ENCODE results near the gene MISP3.
A peak's percentile ranks its signal among the peaks of the same experiment; 100 is the strongest.

The MISP3 gene

DNA sequence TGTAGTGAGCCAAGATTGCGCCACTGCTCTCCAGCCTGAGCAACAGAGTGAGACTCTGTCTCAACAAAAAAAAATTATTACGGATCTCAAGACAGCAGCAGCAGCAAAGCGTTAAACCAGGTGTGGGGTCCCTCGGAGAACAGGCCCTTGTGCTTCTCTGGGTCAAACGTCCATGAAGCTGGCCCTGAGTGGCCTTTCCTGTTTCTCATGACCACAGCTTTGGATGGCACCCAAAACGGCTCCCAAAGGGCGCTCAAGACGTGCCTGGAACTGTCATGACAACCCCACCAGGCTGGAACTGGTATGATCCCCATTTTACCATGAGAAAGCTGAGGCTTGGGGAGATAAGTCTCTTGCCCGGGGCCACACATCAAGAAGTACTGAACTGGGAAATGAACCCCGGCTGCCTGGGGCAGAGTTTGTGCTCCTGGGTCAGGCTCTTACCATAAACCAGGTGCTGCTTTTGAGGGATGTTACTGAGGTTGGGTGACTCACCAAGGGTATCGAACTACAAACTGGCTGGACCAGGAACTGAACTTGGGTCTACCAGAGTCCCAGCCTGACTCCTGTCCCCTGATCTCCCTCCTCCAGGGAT, 29.6 kb downstream of the MISP3 start:
- DNase-seq (ENCODE audit: low read depth in 2 of 2, low spot score in 1 of 2), result no peak

DNA sequence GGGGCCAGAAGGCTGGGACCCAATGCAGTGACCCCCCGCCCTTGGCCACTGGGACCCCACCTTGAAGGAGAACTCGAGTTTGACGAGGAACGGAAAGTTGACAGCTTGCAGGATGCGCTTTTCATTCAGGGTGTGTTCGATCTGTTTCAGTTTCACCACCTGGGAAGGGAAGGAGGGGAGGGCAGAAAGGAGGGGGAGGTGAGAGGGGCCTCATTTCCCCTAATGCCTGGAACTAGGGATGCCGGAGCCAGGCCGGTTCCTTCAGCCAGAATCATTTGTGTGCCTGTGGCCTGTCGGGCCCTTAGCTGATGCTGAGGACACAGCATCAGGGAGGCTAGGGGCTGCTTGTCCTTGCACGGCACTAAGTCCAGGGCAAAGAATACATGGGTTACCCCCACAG, 30.2 kb downstream of the MISP3 start:
- DNase-seq (ENCODE audit: low read depth in 2 of 2, low spot score in 1 of 2), result no peak

DNA sequence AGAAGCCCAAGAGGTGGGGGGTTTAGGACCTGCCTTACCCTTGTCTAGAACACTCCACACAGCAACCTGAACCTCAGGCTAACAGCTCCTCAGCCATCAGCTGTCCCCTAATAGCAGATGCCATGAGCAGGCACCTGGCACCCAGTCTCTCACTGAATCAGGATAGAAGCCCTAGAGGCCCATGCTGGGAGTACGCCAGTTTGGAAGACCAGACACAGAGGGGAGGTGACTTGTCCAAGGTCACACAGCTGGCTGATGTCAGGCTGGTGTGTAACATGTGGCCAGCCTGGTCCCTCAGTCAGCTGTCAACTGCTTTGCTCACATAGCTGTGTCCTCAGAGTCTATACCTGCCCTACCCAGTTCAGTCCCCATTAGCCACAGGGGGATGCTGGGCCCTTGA, 30.7 kb downstream of the MISP3 start:
- DNase-seq (ENCODE audit: low read depth in 2 of 2, low spot score in 1 of 2), result no peak

DNA sequence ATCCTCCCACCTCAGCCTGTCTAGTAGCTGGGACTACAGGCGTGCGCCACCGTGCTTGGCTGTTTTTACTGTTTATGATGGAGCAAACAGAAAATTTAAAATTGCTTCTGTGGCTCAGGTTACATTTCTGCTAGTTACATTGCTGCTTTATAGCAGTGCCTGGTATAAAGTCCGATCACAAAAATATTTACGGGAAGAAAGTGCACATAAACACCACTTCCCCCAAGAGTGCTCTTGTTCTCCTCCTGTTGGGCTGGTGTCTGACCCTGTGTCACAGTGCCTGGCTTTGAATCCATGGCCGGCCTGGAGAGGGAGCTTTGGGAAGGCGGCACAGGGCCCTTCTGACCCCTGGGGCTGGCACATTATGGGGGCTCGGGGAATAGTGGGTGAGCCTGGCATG, 33.1 kb downstream of the MISP3 start:
- DNase-seq (ENCODE audit: low read depth in 2 of 2, low spot score in 1 of 2), result no peak

DNA sequence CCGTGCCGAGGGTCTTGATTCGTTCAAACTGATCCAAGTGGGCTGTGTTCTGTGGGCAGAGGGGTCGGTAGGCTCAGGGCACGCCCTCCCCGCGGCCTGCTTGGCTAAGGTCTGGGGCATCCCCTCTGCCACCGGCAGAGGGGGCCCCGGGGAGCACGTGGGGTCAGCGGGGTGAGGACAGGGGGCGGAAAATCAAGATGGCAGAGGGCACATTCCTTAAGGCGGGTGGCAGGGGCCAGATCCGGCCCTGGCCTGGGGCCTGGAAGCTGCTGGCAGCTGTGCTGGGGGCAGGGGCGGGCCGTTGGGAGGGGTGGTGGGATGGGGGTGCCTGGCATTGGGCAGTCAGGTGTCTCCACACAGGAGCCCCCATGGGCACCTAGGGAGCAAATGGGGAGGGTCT, 34.3 kb downstream of the MISP3 start:
- DNase-seq (ENCODE audit: low read depth in 2 of 2, low spot score in 1 of 2), result no peak

DNA sequence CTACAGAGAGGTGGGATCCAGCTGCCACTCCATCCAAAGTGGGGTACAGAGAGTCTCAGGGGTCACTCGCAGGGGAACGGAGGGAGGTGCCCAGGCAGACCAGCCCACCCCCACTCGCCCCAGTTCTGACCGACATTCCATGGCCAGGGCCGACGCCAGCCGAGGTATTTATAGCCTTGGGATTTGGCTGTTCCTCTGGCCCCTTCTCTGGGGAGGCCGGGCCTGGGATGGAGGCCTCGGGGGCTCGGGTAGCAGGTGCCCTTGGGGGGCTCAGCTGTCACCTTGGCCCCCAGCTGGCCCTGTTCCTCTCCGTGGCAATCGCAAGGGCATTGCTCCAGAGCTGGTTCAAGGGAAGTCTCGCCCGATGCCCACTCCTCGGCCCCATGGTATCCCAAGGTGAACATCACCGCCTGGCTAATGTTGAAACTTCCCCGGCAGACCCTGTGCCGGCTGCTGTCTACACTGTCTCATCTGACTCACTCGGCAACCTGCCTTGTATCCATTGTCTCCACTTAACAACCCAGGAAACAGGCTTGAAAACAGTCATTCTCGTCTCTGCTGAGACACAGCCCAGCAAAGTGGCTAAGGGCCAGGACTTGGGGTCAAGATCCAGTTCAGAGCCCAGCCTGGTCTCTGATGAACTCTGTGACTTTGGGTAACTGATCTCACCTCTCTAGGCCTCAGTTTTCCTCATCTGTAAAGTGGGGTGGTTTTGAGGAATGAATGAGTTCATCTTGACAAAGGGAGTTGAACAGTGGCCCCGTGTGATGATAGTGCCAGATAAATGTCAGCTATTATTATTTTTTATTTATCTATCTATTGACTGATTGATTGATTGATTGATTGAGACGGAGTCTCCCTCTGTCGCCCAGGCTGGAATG, 35.2 kb downstream of the MISP3 start:
- no peak for DNase-seq (ENCODE audit: low read depth in 2 of 2, low spot score in 1 of 2)

DNA sequence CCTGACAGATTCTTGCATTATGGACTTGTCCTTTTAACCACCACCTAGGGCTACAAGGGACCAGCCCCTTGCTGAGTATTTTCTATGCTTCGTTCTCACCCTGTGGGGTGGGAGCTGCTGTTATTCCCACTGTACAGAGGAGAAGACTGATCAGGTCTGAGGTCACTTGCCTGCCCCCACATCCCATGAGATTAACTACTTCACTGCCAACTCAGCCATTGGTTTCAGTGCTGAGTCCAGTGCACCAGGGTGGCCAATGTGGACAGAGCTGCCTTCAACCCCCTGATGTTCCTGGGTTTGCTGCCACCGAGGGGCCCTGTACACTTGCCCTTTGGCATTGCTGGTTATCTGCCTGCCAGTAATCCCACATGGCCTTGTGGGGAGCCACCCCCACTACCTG, 38.1 kb downstream of the MISP3 start:
- DNase-seq (ENCODE audit: low read depth in 2 of 2, low spot score in 1 of 2), result no peak

DNA sequence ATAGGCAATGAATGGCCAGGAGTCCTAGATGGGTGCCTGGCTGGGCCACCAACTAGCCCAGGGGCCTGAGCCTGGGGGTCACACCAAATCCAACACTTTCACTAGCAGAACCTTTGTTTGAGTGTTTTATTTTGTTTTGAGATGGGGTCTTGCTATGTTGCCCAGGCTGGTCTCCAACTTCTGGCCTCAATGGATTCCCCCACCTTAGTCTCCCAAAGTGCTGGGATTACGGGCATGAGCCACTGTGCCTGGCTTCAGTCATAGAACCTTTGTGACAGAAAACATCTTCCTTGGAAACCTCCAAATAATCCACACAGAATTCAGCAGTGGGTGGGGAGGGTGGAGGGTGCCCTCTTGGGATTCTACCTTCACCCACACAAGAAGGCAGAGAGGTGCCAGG, 38.9 kb downstream of the MISP3 start:
- no peak for DNase-seq (ENCODE audit: low read depth in 2 of 2, low spot score in 1 of 2)

DNA sequence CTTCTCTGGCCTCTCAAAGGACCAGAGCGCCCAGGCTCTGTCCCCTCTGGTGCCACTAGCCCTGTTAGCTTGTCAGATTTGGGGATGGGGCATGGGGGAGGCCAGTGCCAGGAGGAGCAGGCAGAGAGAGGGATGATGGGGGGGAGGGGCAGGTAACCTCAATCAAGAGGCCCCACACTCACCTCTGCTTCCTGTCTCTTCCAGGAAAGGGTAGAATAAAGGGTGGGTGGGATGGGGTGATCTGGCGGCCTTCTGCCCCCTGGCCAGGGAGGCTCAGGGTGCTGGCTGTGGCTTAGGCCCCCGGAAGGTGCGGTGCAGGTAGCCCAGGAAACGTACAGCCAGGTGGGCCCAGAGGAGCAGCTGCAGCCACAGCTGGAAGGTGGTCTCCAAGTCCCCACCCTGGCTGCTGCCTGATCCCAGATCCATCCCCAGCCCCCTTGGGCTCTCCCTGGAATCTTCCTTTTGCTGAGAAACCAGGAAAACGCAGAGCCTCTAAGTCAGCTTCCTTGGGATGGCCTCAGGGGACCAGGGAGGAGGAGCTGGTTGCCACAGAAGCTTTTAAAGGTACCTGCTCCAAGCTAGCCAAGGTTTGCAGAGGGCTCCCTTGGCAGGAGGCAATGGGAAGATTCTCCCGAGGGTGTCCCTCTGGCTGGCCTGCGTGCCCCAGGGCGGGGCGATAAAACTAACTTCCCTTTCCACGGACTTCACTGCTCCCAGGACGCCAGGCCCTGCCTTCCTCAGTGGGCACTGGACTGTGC, 39.6 kb downstream of the MISP3 start:
- DNase-seq (ENCODE audit: low read depth in 2 of 2, low spot score in 1 of 2), result no peak

DNA sequence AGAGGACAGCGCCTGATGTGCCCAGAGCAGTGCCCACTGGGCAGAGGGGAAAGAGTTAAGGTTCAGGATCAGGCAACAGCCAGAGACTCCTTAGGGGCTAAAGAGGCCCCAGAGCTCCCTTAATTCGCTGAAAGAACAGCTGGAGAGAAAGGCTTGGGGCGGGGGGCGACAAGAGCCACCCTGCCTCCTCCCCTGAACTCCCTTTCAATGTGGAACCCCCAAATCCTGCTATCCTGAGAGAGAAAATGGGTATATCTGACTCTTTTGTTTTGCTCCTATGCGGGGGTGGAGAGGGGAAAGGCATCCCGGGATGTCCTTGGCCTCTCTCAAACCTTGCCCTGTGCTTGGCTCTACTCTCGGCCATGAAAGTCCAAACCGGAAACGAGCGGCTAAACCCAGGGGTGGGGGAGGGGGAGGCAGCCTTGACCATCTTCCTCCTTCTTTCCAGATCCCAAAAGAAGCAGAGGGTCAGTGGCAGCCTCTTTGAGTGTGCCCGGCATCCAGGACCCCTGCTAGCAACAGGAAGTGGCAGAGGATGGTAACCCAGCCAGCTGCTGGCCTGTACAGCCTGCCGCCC, 40.3 kb downstream of the MISP3 start:
- DNase-seq (ENCODE audit: low read depth in 2 of 2, low spot score in 1 of 2), result no peak

DNA sequence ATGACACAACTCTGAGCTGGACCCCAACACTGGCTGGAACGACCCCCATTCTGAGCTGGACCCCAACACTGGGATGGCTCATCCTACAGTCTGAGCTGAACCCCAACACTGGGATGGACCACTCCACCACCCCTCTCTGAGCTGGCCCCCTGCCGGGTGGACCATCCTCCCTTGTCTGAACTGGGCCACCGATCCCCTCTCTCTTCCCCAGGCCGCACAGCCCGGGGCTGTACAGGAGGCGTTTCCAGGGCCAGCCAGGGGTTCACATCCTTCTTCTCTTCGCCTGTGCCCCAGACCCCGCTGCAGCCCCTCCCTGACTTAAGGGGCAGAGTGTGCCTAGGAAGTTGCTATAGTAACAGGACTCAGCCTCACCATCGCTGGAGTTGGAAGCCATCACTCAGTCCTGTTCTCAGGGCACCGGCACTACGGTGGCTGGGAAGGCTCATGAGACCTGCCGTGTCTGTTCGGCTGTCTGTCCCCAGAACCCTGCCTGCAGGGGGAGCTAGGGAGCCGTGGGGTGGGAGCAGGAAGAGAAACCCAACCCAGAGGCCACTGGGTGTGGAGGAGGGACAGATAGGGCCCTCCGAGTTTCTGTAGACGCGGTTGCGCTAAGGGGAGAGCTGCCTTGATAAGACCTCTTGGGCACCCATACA, 41.3 kb downstream of the MISP3 start:
- no peak for DNase-seq (ENCODE audit: low read depth in 2 of 2, low spot score in 1 of 2)

DNA sequence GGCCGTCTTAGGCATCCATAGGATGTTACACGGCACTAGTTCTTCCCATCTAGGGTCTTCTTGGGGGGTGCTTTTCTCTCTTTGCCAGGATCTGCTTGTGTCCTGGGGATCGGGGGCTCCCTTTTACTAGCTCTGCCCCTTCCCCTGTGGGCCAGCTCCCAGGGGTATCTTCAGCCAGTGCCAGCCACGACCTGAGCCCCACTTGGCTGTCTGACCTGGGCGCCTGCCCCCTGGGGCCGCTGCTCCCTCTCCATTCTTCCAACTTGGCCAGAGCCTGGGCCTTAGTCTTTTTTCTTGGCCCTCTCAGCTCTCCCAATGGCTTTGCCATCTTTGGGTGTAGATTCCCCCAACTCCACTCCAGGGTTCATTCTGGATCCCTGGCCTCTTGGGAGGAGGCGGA, 41.9 kb downstream of the MISP3 start:
- no peak for DNase-seq (ENCODE audit: low read depth in 2 of 2, low spot score in 1 of 2)

DNA sequence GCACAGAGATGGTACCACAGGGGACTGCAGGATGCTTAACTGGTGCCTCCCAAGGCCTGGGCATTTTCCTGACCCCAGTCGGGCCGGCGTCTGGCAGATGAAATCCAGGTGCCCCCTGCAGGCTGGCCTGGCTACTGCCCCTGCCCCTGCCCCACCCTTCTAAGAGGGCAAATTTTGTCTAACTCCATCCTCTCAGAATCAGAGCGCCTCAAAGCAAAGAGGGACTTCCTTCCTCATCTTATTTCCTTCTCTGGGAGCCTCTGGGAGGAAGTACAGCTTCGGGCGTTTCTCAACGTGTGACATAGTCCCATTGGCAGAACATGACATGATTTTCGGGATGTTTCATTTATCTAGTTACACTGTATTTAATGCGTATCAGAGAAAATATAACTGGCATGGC, 42.3 kb downstream of the MISP3 start:
- no peak for DNase-seq (ENCODE audit: low read depth in 2 of 2, low spot score in 1 of 2)

DNA sequence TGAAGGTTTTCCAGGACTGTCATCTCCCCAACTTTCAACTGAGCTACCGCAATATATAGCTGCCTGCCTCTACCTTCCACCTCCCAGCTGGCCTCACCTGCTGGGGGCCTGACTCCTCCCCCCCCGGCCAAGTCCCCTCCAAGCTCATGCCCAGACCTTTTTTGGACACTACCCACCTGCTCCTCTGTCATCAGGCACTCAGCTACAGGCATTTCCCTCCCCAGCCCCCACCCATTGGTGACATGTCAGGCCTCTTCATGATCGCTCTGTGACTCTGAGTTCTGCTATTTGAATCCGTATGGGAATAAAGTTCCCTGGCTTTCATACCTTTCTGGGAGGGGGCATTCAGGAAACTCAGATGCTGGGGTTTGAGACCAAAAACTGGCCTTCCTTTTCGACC, 43.2 kb downstream of the MISP3 start:
- no peak for DNase-seq (ENCODE audit: low read depth in 2 of 2, low spot score in 1 of 2)

DNA sequence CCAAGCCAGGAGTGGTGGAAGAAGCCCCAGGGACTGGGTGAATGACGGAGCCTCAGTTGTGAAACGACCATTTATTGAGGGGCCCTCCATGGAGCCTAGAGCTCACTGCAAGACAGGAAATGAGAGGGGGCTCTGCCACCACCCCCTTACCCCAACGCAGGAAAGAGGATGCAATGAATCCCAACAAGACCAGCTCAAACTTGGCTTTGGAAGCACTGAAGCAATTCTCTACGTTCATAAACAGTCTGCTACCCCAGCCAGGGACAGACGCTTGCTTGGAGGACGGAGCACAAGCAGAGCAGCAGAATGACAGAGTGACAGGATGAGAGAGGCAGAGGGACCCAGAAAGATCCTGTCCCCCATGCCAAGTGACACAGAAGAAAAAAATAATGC, 43.9 kb downstream of the MISP3 start:
- DNase-seq (ENCODE audit: low read depth in 2 of 2, low spot score in 1 of 2), result no peak

DNA sequence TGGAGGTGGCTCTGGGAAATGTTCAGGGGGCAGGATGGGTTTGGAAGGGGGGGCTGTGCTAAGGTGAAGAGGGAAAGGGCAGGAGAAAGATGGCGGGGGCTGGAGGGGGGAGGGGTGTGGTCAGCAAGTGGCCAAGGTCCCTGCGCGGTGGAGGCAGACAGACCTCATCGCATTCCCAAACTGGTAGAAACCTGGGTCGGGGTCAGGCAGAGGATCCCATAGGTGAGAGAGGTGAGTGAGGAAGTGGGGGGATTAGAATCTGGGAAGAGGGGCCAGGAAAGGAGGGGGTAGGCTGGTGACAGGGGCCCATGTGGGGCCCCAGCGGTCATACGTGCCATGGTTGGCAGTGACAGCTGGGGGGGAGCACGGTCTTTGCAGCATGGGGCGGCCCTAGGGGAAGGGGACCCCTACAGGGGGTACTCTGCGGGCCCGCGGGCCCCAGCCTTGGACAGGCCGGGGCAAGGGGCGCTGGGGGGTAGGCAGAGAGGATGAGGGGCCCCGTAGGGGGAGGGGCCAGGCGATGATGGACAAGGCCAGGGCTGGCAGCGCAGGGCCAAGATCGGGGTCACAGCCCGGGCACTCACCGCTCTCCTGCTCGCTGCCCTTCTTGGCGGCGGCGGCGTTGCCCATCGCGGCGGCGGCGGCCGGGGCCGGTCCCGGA, 44.5 kb downstream of the MISP3 start:
- DNase-seq (ENCODE audit: low read depth in 2 of 2, low spot score in 1 of 2), result no peak

DNA sequence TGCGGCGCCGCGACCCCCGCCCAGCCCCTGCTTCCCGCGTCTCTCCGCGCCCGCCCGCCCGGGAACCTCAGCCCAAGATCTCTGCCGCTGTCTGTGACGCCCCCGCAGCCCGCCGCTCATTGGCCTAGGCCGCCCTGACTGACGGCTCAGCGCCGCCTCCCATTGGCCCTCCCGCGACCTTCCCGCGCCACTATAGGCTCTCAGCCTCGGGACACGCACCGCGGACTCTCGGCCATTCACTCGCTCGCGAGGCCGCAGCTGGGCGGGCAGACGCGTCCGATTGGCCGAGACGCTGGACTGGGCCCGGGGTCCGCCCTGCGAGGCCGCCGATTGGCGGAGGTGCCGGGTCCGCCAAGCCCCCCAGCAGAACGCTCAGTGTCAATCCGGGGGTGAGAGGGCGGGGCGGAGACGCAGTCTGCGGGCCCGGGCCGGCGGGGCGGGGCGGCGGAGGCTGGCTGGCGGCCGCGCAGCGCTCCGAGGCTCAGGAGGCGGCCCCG, 45.1 kb downstream of the MISP3 start, which contains the start of gene PRKACA:
Gene PRKACA (minus strand): TSS at position 95 of the 497 bp plus-strand sequence. CDS start 215 bp downstream, outside the sequence.
- peak; percentile 92 to 98 for DNase-seq (ENCODE audit: low read depth in 2 of 2, low spot score in 1 of 2)

DNA sequence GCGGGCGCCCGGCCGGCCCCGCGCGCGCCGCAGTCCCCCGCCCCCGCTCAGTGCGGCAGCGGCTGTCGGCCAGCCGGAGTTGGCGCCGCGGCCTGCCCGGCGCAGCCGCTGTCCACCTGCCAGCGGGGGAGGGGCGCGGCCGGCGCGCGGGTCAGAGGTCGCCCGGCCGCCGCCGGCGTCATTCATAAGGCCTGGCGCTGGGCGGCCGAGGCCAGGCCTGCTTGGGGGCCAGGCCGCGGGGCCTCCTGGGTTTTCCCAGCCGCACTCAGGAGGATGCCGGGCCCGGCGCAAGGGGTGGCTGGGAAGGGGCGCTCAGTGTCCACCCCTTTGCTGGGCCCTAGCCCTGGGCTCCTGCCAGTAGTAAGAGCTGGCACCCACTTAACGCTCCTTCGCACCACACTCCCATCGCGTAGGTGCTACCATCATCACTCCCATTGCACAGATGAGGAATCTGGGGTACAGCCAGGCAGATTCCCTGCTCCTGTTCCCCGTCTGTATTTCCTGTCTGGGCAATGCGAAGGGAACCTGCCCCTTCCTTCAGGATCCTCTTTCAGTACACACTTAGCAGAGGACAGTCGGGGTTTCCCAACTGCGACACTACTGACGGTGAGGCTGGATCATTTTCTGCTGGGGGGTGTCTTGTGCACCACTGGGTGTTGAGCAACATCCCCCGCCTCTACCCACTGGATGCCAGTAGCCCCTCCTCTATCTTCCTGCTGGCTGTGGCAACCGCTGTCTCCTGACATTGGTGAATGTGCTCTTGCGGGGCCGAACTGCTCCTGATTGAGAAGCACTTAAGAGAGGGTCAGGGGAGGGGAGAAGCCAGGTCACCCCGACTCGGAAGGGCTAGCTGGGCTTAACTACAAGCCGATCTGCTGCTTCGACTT, 45.8 kb downstream of the MISP3 start:
- DNase-seq (ENCODE audit: low read depth in 2 of 2, low spot score in 1 of 2), result no peak

DNA sequence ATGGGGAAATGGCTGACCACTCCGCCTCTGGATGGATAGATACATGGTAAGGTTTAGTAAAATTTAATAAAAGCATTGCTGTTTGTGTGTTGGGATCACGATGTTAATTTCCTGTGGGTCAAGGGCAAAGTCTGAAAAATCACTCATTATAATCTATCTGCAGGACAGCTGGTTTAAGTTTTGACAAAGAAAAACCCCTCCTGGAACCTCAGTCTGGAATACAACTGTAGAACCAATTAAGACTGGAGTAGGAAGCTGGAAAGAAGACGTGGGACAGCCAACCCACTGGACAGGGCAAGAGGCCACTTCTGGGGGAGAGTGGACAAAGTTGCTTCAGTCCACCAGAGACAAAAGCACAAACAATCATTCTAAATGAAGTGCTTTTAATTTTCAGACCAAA, 46.6 kb downstream of the MISP3 start:
- no peak for DNase-seq (ENCODE audit: low read depth in 2 of 2, low spot score in 1 of 2)
